Neural progenitor cell (in vitro differentiated cells): Measurements from ENCODE around the gene FAS. TPM values are rescaled to one million over a fixed set of nuclear protein-coding genes. Genes with fewer than 3 reads are reported as not detected.

Experiments
- DNase-seq: peaks from one replicate; pipeline ENCODE4 v3.0.0-alpha.2; 2016; ENCODE audit warnings: low spot score
- H2AFZ ChIP-seq: fragments of 200-600 bp; sonication (generic); replicated peaks from 2 replicates; pipeline ENCODE4 v1.6.1; 2016; ENCODE audit warnings: antibody characterized with exemption
- H3F3A ChIP-seq: fragments of 200-600 bp; sonication (generic); 2 replicates; pipeline ENCODE4 v1.6.1; 2016; ENCODE audit warnings: antibody characterized with exemption, low read depth
- H3K27ac ChIP-seq: fragments of 200-600 bp; sonication (generic); 2 replicates; pipeline ENCODE4 v1.5.1; 2016; ENCODE audit warnings: mild to moderate bottlenecking
- H3K27me3 ChIP-seq: fragments of 200-600 bp; sonication (generic); 2 replicates; pipeline ENCODE4 v1.6.1; 2016; ENCODE audit warnings: mild to moderate bottlenecking, moderate library complexity
- H3K36me3 ChIP-seq: fragments of 200-600 bp; sonication (generic); 2 replicates; pipeline ENCODE4 v1.5.1; 2016
- H3K4me1 ChIP-seq: fragments of 200-600 bp; sonication (generic); 2 replicates; pipeline ENCODE4 v1.6.1; 2016; ENCODE audit warnings: mixed run types
- H3K4me2 ChIP-seq: fragments of 200-600 bp; sonication (generic); 2 replicates; pipeline ENCODE4 v1.6.1; 2016
- H3K4me3 ChIP-seq: fragments of 200-600 bp; sonication (generic); 2 replicates; pipeline ENCODE4 v1.5.1; 2016
- H3K79me2 ChIP-seq: fragments of 200-600 bp; sonication (generic); 2 replicates; pipeline ENCODE4 v1.6.1; 2016; ENCODE audit warnings: low read depth
- H3K9ac ChIP-seq: fragments of 200-600 bp; sonication (generic); 2 replicates; pipeline ENCODE4 v1.6.1; 2016
- H3K9me3 ChIP-seq: fragments of 200-600 bp; sonication (generic); 2 replicates; pipeline ENCODE4 v1.5.1; 2016; ENCODE audit warnings: low read depth
- H4K20me1 ChIP-seq: fragments of 200-600 bp; sonication (generic); 2 replicates; pipeline ENCODE4 v1.6.1; 2016; ENCODE audit warnings: low read depth
- H3K27ac Mint-ChIP-seq: 3 replicates; pipeline ENCODE4 v1.8.0; 2021; ENCODE audit warnings: mixed read lengths
- H3K27me3 Mint-ChIP-seq: 2 replicates; pipeline ENCODE4 v1.8.0; 2022; ENCODE audit warnings: low read depth, mild to moderate bottlenecking, inconsistent platforms, moderate library complexity, mixed read lengths; ENCODE audit not compliant: insufficient read depth
- H3K36me3 Mint-ChIP-seq: 3 replicates; pipeline ENCODE4 v1.8.0; 2021; ENCODE audit warnings: mixed read lengths
- H3K4me1 Mint-ChIP-seq: 3 replicates; pipeline ENCODE4 v1.8.0; 2021; ENCODE audit warnings: mixed read lengths
- H3K4me3 Mint-ChIP-seq: 3 replicates; pipeline ENCODE4 v1.8.0; 2021; ENCODE audit warnings: mild to moderate bottlenecking, moderate library complexity, mixed read lengths
- H3K9me3 Mint-ChIP-seq: 3 replicates; pipeline ENCODE4 v1.8.0; 2020; ENCODE audit warnings: mixed read lengths
- EZH2 ChIP-seq: fragments of 200-600 bp; sonication (generic); IDR thresholded peaks from 2 replicates; pipeline ENCODE4 v1.6.1; 2017; ENCODE audit warnings: antibody characterized with exemption, mild to moderate bottlenecking, moderate library complexity
- EZH2phosphoT487 ChIP-seq: fragments of 200-600 bp; sonication (generic); IDR thresholded peaks from 2 replicates; pipeline ENCODE4 v1.6.1; 2017; ENCODE audit warnings: antibody characterized with exemption
- total RNA-seq: library from RNA; depleted of rRNA; stranded (reverse); fragments of >200 nt; gene quantifications from 2 replicates; pipeline ENCODE4 v1.2.3, GENCODE V29; 2015; ENCODE audit warnings: low replicate concordance
- TF ChIP-seq, protein P1 (sequence below): fragments of 200-600 bp; sonication (generic); IDR thresholded peaks from 2 replicates; pipeline ENCODE4 v1.5.1; 2017; ENCODE audit warnings: antibody characterized with exemption, mild to moderate bottlenecking

The FAS gene
- total RNA-seq, 1 donor from 2014 or later, result 11.1 TPM

DNA sequence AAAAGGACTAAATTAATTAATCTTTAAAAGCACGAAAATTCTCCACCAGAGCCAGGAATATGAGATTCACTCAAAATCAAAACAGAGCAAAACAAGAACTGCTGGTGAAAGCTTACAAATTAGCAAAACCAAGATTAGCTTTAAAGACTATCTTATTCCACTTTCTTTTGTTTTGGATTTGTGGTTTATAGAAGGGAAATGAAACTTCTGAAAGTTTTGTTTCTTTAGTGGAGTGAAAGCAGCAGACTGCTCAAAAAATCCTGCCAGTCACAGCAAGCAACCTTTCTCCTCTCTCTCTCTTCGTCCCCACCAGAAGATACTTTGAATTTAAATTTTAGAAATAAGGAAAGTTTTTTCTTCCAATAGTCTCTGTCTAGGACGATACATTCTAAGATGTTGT is 45.8 kb upstream of the FAS start:
- no peaks in the 10 kb centered on the region for H3K9me3 Mint-ChIP-seq
- Histone ChIP-seq H3K9me3 (no peaks in the 10 kb centered on the region), H3K4me1 (peaks cover 9% of the 10 kb centered on the region), H3K9ac (no peak overlapping the region), H3K4me2 (no peak overlapping the region), H3K4me3 (no peak overlapping the region), H3K27ac (no peak overlapping the region), H3F3A (no peaks in the 10 kb centered on the region), H3K79me2 (no peaks in the 10 kb centered on the region), H4K20me1 (no peaks in the 10 kb centered on the region), H2AFZ (no peak overlapping the region), H3K36me3 (no peaks in the 10 kb centered on the region), H3K27me3 (no peaks in the 10 kb centered on the region)
- no peak overlapping the region for H3K4me3 Mint-ChIP-seq
- TF ChIP-seq EZH2phosphoT487 (no peak), EZH2 (no peak)
- TF ChIP-seq, protein P1, sequence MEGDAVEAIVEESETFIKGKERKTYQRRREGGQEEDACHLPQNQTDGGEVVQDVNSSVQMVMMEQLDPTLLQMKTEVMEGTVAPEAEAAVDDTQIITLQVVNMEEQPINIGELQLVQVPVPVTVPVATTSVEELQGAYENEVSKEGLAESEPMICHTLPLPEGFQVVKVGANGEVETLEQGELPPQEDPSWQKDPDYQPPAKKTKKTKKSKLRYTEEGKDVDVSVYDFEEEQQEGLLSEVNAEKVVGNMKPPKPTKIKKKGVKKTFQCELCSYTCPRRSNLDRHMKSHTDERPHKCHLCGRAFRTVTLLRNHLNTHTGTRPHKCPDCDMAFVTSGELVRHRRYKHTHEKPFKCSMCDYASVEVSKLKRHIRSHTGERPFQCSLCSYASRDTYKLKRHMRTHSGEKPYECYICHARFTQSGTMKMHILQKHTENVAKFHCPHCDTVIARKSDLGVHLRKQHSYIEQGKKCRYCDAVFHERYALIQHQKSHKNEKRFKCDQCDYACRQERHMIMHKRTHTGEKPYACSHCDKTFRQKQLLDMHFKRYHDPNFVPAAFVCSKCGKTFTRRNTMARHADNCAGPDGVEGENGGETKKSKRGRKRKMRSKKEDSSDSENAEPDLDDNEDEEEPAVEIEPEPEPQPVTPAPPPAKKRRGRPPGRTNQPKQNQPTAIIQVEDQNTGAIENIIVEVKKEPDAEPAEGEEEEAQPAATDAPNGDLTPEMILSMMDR, result no peak
- H3K36me3 Mint-ChIP-seq, result no peaks in the 10 kb centered on the region
- no peaks in the 10 kb centered on the region for H3K4me1 Mint-ChIP-seq
- H3K27me3 Mint-ChIP-seq, result peaks cover 8% of the 10 kb centered on the region
- no peak for DNase-seq
- H3K27ac Mint-ChIP-seq, result no peak overlapping the region

DNA sequence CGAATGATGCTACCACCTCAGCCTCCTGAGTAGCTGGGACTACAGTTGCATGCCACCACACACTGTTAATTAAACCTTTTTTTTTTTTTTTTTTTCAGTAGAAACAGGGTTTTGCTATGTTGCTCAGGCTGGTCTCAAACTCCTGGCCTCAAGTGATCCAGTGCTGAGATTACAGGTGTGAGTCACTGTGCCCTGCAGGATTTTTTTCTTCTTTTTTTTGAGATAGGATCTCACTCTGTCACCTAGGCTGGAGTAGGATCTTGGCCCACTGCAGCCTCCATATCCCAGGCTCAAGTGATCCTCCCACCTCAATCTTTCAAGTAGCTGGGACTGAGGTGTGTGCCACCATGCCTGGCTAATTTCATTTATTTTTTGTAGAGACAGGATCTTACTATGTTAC is 44.4 kb upstream of the FAS start:
- H3K4me3 Mint-ChIP-seq, result no peak overlapping the region
- Histone ChIP-seq H3F3A (peaks cover 9% of the 10 kb centered on the region), H3K27me3 (no peaks in the 10 kb centered on the region), H3K4me1 (peaks cover 22% of the 10 kb centered on the region), H3K36me3 (no peaks in the 10 kb centered on the region), H4K20me1 (no peaks in the 10 kb centered on the region), H3K9me3 (no peaks in the 10 kb centered on the region), H3K9ac (no peak overlapping the region), H3K79me2 (no peaks in the 10 kb centered on the region), H3K4me3 (no peak overlapping the region), H2AFZ (no peak overlapping the region), H3K4me2 (no peak overlapping the region), H3K27ac (no peak overlapping the region)
- H3K9me3 Mint-ChIP-seq, result no peaks in the 10 kb centered on the region
- H3K27ac Mint-ChIP-seq, result no peak overlapping the region
- no peak for DNase-seq
- peaks cover 10% of the 10 kb centered on the region for H3K4me1 Mint-ChIP-seq
- TF ChIP-seq EZH2phosphoT487 (no peak), EZH2 (no peak)
- TF ChIP-seq, protein P1, result no peak
- no peaks in the 10 kb centered on the region for H3K36me3 Mint-ChIP-seq
- peaks cover 8% of the 10 kb centered on the region for H3K27me3 Mint-ChIP-seq

DNA sequence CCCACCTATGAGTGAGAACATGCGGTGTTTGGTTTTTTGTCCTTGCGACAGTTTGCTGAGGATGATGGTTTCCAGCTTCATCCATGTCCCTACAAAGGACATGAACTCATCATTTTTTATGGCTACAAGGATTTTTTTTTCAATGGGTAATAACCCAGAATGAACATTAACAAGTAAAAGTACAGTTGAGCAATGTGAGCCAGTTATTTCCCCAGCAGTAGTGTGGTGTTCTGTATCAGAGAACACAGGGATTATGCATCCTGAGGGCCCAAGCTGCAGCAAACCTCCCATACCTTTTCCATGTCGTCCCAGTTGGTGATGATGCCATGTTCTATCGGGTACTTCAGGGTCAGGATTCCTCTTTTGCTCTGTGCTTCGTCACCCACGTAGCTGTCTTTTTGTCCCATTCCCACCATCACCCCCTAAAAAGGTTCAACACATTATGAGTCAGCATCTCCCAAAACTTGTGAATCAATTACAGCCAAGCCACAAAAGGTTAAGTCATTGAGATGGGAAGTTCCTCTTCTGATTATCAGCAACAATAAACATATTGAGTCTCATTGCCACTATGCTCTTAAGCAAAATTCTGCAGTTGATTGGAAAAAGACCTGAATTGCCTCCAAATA is 43.5 kb upstream of the FAS start:
- no peak for TF ChIP-seq EZH2
- TF ChIP-seq EZH2phosphoT487, result no peak
- TF ChIP-seq, protein P1, result no peak
- Mint-ChIP-seq H3K4me3 (no peak overlapping the region), H3K9me3 (no peaks in the 10 kb centered on the region), H3K4me1 (peaks cover 19% of the 10 kb centered on the region), H3K27ac (no peak overlapping the region), H3K27me3 (peaks cover 8% of the 10 kb centered on the region), H3K36me3 (no peaks in the 10 kb centered on the region)
- H2AFZ ChIP-seq, result no peak overlapping the region
- H3K4me1 ChIP-seq, result peaks cover 31% of the 10 kb centered on the region
- H3K27ac ChIP-seq, result no peak overlapping the region
- no peaks in the 10 kb centered on the region for H4K20me1 ChIP-seq
- no peak overlapping the region for H3K4me2 ChIP-seq
- DNase-seq, result no peak
- H3K27me3 ChIP-seq, result no peaks in the 10 kb centered on the region
- peaks cover 17% of the 10 kb centered on the region for H3F3A ChIP-seq
- no peak overlapping the region for H3K9ac ChIP-seq
- H3K9me3 ChIP-seq, result no peaks in the 10 kb centered on the region
- no peak overlapping the region for H3K4me3 ChIP-seq
- H3K79me2 ChIP-seq, result no peaks in the 10 kb centered on the region
- H3K36me3 ChIP-seq, result no peaks in the 10 kb centered on the region
